ENCODE data around the gene LRP10. TPM values are rescaled to one million over a fixed set of nuclear protein-coding genes. Genes with fewer than 3 reads are reported as not detected.

Gene LRP10
- total RNA-seq, 1 donor from 2014 or later: 171 TPM

DNA sequence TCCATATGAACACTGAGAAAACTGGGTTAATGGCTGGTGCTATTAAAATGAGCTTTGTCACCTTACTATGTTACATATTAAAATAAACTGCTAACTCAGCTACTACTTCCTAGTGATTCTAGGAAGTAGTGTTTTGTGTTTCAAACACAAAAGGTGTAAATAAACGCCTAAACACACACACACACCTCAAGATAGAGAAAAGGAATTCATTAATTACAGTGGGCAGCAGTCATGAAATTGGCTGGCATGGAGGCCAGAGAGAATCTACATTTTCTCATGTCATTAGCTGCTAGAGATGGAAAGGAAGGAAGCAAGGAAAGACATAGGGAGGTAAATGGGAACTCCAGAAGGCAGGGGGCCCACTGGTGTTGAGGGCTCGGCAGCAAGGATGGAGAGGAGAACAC is 58.4 kb downstream of the LRP10 start:
- Mint-ChIP-seq H3K36me3 (ENCODE audit: unreplicated experiment) (peaks cover 13% of the 10 kb centered on the region), H3K27me3 (ENCODE audit: unreplicated experiment) (no peaks in the 10 kb centered on the region), H3K9me3 (ENCODE audit: unreplicated experiment) (no peaks in the 10 kb centered on the region), H3K27ac (ENCODE audit: unreplicated experiment) (no peak overlapping the region), H3K4me3 (ENCODE audit: unreplicated experiment) (no peak overlapping the region), H3K4me1 (ENCODE audit: unreplicated experiment) (peaks cover 16% of the 10 kb centered on the region)
- no peak for TF ChIP-seq CTCF (IDR thresholded peaks at IDR 0.05)
- no peak for DNase-seq (ENCODE audit: extremely low spot score, unreplicated experiment)

Other genes starting within 250 kb of the LRP10 start
- not detected in 2 replicates for gene OR6J1, start 227.4 kb upstream of the LRP10 start, total RNA-seq
- 114 and 122 TPM in 2 replicates for gene OXA1L, start 105.1 kb upstream of the LRP10 start, total RNA-seq
- 1.2 and 1.6 TPM in 2 replicates for gene SLC7A7, start 56.3 kb upstream of the LRP10 start, total RNA-seq
- gene MRPL52, start 41.9 kb upstream of the LRP10 start, total RNA-seq: 74.3 and 74.7 TPM in 2 replicates
- gene MMP14, start 35.2 kb upstream of the LRP10 start, total RNA-seq: 490 and 518 TPM in 2 replicates
- gene REM2, start 11.5 kb downstream of the LRP10 start, total RNA-seq: 0.18 and 0.35 TPM in 2 replicates
- gene RBM23, start 47.4 kb downstream of the LRP10 start, total RNA-seq: 89.4 and 93.3 TPM in 2 replicates
- gene PRMT5, start 57.6 kb downstream of the LRP10 start, total RNA-seq: 58.4 and 68.4 TPM in 2 replicates
- 39.9 and 40.9 TPM in 2 replicates for gene HAUS4, start 85.3 kb downstream of the LRP10 start, total RNA-seq
- gene AJUBA, start 110.8 kb downstream of the LRP10 start, total RNA-seq: 111 and 115 TPM in 2 replicates
- gene C14orf93, start 138.4 kb downstream of the LRP10 start, total RNA-seq: 11.4 and 12.4 TPM in 2 replicates
- gene PSMB5, start 163.2 kb downstream of the LRP10 start, total RNA-seq: 144 and 147 TPM in 2 replicates
- not detected in 2 replicates for gene PSMB11, start 170.5 kb downstream of the LRP10 start, total RNA-seq
- gene CDH24, start 185.8 kb downstream of the LRP10 start, total RNA-seq: 13.3 and 13.7 TPM in 2 replicates
- 219 and 241 TPM in 2 replicates for gene ACIN1, start 223.4 kb downstream of the LRP10 start, total RNA-seq
- 51.8 and 61.3 TPM in 2 replicates for gene C14orf119, start 223.8 kb downstream of the LRP10 start, total RNA-seq
- gene CIROP, start 233.2 kb downstream of the LRP10 start, total RNA-seq: not detected in 2 replicates
- not detected in 2 replicates for gene CEBPE, start 247.5 kb downstream of the LRP10 start, total RNA-seq